Stimulated activated CD4-positive, alpha-beta T cell treated with anti-CD3 and anti-CD28 coated beads, Interleukin-4, amount 100 ng/mL, for 48 hours (primary cell): ENCODE results near the gene ERICH4.
"Not testable (repeated sequence)": the region's sequence is repeated elsewhere in the genome, so short reads cannot be mapped to it uniquely, and the experiment has no call there.

Experiments used
- DNase-seq, 2 donors: peaks; one replicate each; pipeline ENCODE4 v3.0.0-alpha.2; 2020; ENCODE audit warnings: low read depth in 2 of 2

The ERICH4 gene

GRCh38 chr19:41478875-41479756 is 36.2 kb downstream of the ERICH4 start:
- DNase-seq, result no peak

- DNase-seq, result no peak
These were observed 36.8 kb downstream of the ERICH4 start for GRCh38 chr19:41479757-41480191.

GRCh38 chr19:41480336-41480735 is 37.4 kb downstream of the ERICH4 start:
- DNase-seq, result no peak

DNA sequence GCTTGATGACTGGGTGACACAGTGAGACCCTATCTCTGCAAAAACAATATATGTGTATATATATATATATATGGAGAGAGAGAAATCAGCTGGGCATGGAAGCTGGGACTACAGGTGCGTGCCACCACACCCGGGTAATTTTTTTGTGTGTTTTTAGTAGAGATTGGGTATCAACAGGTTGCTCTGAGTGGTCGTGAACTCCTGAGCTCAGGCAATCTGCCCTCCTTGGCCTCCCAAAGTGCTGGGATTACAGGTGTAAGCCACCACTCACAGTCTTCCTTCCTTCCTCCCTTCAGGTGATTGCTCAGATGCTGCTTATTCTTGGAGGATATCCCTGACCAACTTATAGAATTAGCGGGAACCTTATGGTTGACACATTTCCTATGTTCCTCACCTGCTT is 41.9 kb downstream of the ERICH4 start:
- no peak for DNase-seq

GRCh38 chr19:41486953-41487352 is 44.0 kb downstream of the ERICH4 start:
- DNase-seq, result not testable (repeated sequence)

GRCh38 chr19:41492843-41493242 is 49.9 kb downstream of the ERICH4 start:
- DNase-seq, result no peak
